HG02571 (cell line): Measurements from ENCODE around the gene TBC1D22A.
"Not testable (repeated sequence)": the region's sequence is repeated elsewhere in the genome, so short reads cannot be mapped to it uniquely, and the experiment has no call there.

Experiments used
- ATAC-seq: cut with Tn5 transposase; IDR thresholded peaks from one replicate; pipeline ENCODE4 v1.9.1; 2021; ENCODE audit warnings: mild to moderate bottlenecking, moderate library complexity; ENCODE audit not compliant: unreplicated experiment

Gene TBC1D22A

GRCh38 chr22:47107431-47107830 lies 345.0 kb downstream of the TBC1D22A start:
- ATAC-seq = no peak

GRCh38 chr22:47110817-47111443 lies 348.5 kb downstream of the TBC1D22A start:
- ATAC-seq = no peak

GRCh38 chr22:47111626-47112581 lies 349.5 kb downstream of the TBC1D22A start:
- ATAC-seq = no peak

GRCh38 chr22:47112582-47112965 lies 350.1 kb downstream of the TBC1D22A start:
- no peak for ATAC-seq

GRCh38 chr22:47112994-47113852 lies 350.8 kb downstream of the TBC1D22A start:
- no peak for ATAC-seq

- ATAC-seq = no peak
Measured at GRCh38 chr22:47113853-47114415, 351.5 kb downstream of the TBC1D22A start.

GRCh38 chr22:47114813-47115517 lies 352.5 kb downstream of the TBC1D22A start:
- ATAC-seq = no peak

GRCh38 chr22:47115518-47115890 lies 353.1 kb downstream of the TBC1D22A start:
- ATAC-seq = no peak

GRCh38 chr22:47115921-47116320 lies 353.5 kb downstream of the TBC1D22A start:
- ATAC-seq = no peak

GRCh38 chr22:47116426-47117341 lies 354.2 kb downstream of the TBC1D22A start:
- ATAC-seq = no peak

GRCh38 chr22:47117442-47117841 lies 355.0 kb downstream of the TBC1D22A start:
- not testable (repeated sequence) for ATAC-seq

GRCh38 chr22:47119181-47119580 lies 356.7 kb downstream of the TBC1D22A start:
- no peak for ATAC-seq

GRCh38 chr22:47120399-47120798 lies 357.9 kb downstream of the TBC1D22A start:
- no peak for ATAC-seq

- ATAC-seq = no peak
Measured at GRCh38 chr22:47121791-47122190, 359.3 kb downstream of the TBC1D22A start.

GRCh38 chr22:47122441-47123000 lies 360.1 kb downstream of the TBC1D22A start:
- ATAC-seq = no peak

- no peak for ATAC-seq
Measured at GRCh38 chr22:47123006-47123826, 360.8 kb downstream of the TBC1D22A start.

- ATAC-seq = no peak
Measured at GRCh38 chr22:47123827-47124442, 361.5 kb downstream of the TBC1D22A start.

GRCh38 chr22:47124451-47124881 lies 362.0 kb downstream of the TBC1D22A start:
- no peak for ATAC-seq
